KOPT-K1 (cell line): ENCODE measurements around the gene AJM1.

Source experiments
- H3K27ac ChIP-seq: fragments of 200-600 bp; sonication (generic); 2 replicates; pipeline ENCODE4 v1.5.1; 2016; ENCODE audit warnings: antibody characterized with exemption, mild to moderate bottlenecking, low read depth, low read length; ENCODE audit not compliant: poor library complexity, severe bottlenecking
- H3K36me3 ChIP-seq: fragments of 200-600 bp; sonication (generic); 2 replicates; pipeline ENCODE4 v1.5.1; 2017; ENCODE audit warnings: antibody characterized with exemption, mild to moderate bottlenecking, low read length, moderate library complexity; ENCODE audit not compliant: insufficient read depth
- H3K9me3 ChIP-seq: fragments of 200-600 bp; sonication (generic); 2 replicates; pipeline ENCODE4 v1.5.1; 2017; ENCODE audit warnings: antibody characterized with exemption, low read length, mild to moderate bottlenecking; ENCODE audit not compliant: insufficient read depth, poor library complexity, severe bottlenecking

AJM1 gene

GRCh38 chr9:136804509-136805206 is 37.6 kb upstream of the AJM1 start:
- H3K36me3 ChIP-seq, result peaks cover under 1% of the 10 kb centered on the region; the same call in 1 of the 2 replicates
- H3K9me3 ChIP-seq, result no peaks in the 10 kb centered on the region
- H3K27ac ChIP-seq, result no peak overlapping the region

- no peak overlapping the region for H3K27ac ChIP-seq
- H3K36me3 ChIP-seq, result peaks cover 6% of the 10 kb centered on the region; the same call in 1 of the 2 replicates
- no peaks in the 10 kb centered on the region for H3K9me3 ChIP-seq
Measured at GRCh38 chr9:136805207-136805740, 37.0 kb upstream of the AJM1 start.

GRCh38 chr9:136806067-136806466 is 36.2 kb upstream of the AJM1 start:
- no peaks in the 10 kb centered on the region for H3K9me3 ChIP-seq
- H3K36me3 ChIP-seq, result peaks cover 14% of the 10 kb centered on the region; the same call in 1 of the 2 replicates
- no peak overlapping the region for H3K27ac ChIP-seq

- Histone ChIP-seq H3K27ac (peak overlapping the region; percentile 84), H3K36me3 (peaks cover 21% of the 10 kb centered on the region; the same call in 1 of the 2 replicates), H3K9me3 (no peaks in the 10 kb centered on the region)
Measured at GRCh38 chr9:136806631-136807201, 35.6 kb upstream of the AJM1 start.

- H3K27ac ChIP-seq, result peak within 1 kb of the TSS; percentile 84
- H3K36me3 ChIP-seq, result peaks cover 27% of the 10 kb centered on the region; the same call in 1 of the 2 replicates
- no peaks in the 10 kb centered on the region for H3K9me3 ChIP-seq
Measured at GRCh38 chr9:136807281-136808074, 34.8 kb upstream of the AJM1 start, which contains the start of gene RABL6. TSS of gene RABL6 (plus strand) at chr9:136807948. CDS start at chr9:136808197, 249 bp downstream.

- H3K9me3 ChIP-seq, result no peaks in the 10 kb centered on the region
- peaks cover 34% of the 10 kb centered on the region for H3K36me3 ChIP-seq
- H3K27ac ChIP-seq, result peak overlapping the region; percentile 84
Measured at GRCh38 chr9:136808075-136808805, 34.0 kb upstream of the AJM1 start.

- H3K36me3 ChIP-seq, result peaks cover 40% of the 10 kb centered on the region
- H3K27ac ChIP-seq, result peak overlapping the region; percentile 84
- H3K9me3 ChIP-seq, result no peaks in the 10 kb centered on the region
Measured at GRCh38 chr9:136808806-136809158, 33.5 kb upstream of the AJM1 start.

- Histone ChIP-seq H3K27ac (no peak overlapping the region), H3K9me3 (no peaks in the 10 kb centered on the region), H3K36me3 (peaks cover 66% of the 10 kb centered on the region)
Measured at GRCh38 chr9:136814725-136815421, 27.4 kb upstream of the AJM1 start.

- H3K36me3 ChIP-seq, result peaks cover 61% of the 10 kb centered on the region
- no peak overlapping the region for H3K27ac ChIP-seq
- no peaks in the 10 kb centered on the region for H3K9me3 ChIP-seq
Measured at GRCh38 chr9:136815422-136815782, 26.9 kb upstream of the AJM1 start.

GRCh38 chr9:136820971-136821825 is 21.1 kb upstream of the AJM1 start:
- H3K27ac ChIP-seq, result no peak overlapping the region
- peaks cover 42% of the 10 kb centered on the region for H3K36me3 ChIP-seq
- no peaks in the 10 kb centered on the region for H3K9me3 ChIP-seq

- Histone ChIP-seq H3K9me3 (no peaks in the 10 kb centered on the region), H3K36me3 (peaks cover 47% of the 10 kb centered on the region), H3K27ac (no peak overlapping the region)
Measured at GRCh38 chr9:136821826-136822544, 20.3 kb upstream of the AJM1 start.

GRCh38 chr9:136823136-136824046 is 18.9 kb upstream of the AJM1 start:
- H3K36me3 ChIP-seq, result peaks cover 51% of the 10 kb centered on the region
- H3K27ac ChIP-seq, result no peak overlapping the region
- H3K9me3 ChIP-seq, result no peaks in the 10 kb centered on the region
